SU-DHL-6 (cell line): ENCODE data around the gene YKT6.

ENCODE experiments used
- CTCF ChIP-seq: fragments of 200-600 bp; sonication (generic); IDR thresholded peaks from one replicate; pipeline ENCODE4 v1.5.1; 2017; ENCODE audit warnings: antibody characterized with exemption, mild to moderate bottlenecking, low read length, moderate library complexity; ENCODE audit not compliant: insufficient read depth, poor library complexity, severe bottlenecking
- EZH2phosphoT487 ChIP-seq: fragments of 200-600 bp; sonication (generic), shearing (Covaris generic); conservative IDR thresholded peaks from 2 replicates; pipeline ENCODE4 v1.6.1; 2018; ENCODE audit warnings: mild to moderate bottlenecking, antibody characterized with exemption, low read length, moderate library complexity, mixed read lengths

- TF ChIP-seq CTCF (no peak), EZH2phosphoT487 (no peak)
Measured at GRCh38 chr7:44232901-44233715, 32.3 kb downstream of the YKT6 start.
